Parietal lobe (tissue), 1 donor: ENCODE data around the gene ETHE1. TPM values are rescaled to one million over a fixed set of nuclear protein-coding genes. Genes with fewer than 3 reads are reported as not detected.

Experiments used
- total RNA-seq: library from RNA; depleted of rRNA; stranded (reverse); fragments of >200 nt; gene quantifications from one replicate; pipeline ENCODE4 v1.2.3, GENCODE V29; 2014

Gene ETHE1, protein sequence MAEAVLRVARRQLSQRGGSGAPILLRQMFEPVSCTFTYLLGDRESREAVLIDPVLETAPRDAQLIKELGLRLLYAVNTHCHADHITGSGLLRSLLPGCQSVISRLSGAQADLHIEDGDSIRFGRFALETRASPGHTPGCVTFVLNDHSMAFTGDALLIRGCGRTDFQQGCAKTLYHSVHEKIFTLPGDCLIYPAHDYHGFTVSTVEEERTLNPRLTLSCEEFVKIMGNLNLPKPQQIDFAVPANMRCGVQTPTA
- 19.4 TPM for total RNA-seq

GRCh38 chr19:43526884-43527859 lies at the start of gene ETHE1:
Gene ETHE1 (minus strand): TSS chr19:43527201. CDS start chr19:43527177, 24 bp downstream.

GRCh38 chr19:43575156-43575950 lies 48.4 kb upstream of the ETHE1 start, which contains the start of the genes PINLYP and XRCC1:
Gene PINLYP (plus strand): TSS chr19:43575801. CDS start chr19:43577192, 1,391 bp downstream.
Gene XRCC1 (minus strand): TSS chr19:43575527. CDS start chr19:43575458, 69 bp downstream.

GRCh38 chr19:43532962-43533545 lies 6.1 kb upstream of the ETHE1 start, which contains the start of gene ZNF575:
Gene ZNF575 (plus strand): TSS chr19:43533188. CDS start chr19:43534423, 1,235 bp downstream.

DNA sequence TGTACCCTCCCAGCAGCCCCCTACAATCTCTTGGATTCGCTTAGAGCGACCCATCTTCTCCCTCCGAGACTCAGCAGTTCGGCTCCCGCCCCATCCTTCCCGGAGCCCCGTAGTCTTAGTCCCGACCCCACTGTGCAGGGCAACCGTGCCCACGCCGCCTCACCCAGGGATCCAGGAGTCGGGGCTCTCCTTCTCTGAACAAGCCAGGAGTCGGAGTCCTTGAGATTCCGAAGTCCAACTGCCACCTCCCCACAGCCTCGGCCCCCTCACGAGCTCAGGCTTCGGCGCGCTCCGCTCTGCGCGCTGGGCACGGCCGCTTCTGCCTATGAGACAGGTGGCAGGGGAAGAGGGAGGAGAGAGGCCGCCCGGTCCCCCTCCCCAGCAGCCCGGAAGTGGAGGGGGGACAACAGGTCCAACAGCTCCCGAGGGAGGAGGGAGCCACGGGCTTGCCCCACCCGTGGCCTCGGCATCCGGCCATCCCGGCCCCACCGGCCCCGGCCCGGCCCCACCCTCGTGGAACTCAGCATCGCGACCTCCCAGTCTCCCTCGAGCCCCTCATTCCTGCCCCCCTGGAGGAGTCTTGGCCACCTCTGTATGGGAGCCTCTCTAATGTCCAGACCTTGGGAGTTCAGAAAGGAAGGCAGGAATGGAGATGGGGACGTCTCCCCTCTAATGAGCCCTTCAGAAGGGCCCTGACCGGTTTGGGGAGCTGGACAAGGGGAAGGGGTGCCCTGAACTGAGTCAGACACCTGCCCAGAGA lies 22.4 kb downstream of the ETHE1 start, which contains the start of gene PHLDB3:
Gene PHLDB3, minus strand, starts transcription at position 321 of the 760 bp plus-strand sequence. CDS start 628 bp downstream, outside the sequence.

DNA sequence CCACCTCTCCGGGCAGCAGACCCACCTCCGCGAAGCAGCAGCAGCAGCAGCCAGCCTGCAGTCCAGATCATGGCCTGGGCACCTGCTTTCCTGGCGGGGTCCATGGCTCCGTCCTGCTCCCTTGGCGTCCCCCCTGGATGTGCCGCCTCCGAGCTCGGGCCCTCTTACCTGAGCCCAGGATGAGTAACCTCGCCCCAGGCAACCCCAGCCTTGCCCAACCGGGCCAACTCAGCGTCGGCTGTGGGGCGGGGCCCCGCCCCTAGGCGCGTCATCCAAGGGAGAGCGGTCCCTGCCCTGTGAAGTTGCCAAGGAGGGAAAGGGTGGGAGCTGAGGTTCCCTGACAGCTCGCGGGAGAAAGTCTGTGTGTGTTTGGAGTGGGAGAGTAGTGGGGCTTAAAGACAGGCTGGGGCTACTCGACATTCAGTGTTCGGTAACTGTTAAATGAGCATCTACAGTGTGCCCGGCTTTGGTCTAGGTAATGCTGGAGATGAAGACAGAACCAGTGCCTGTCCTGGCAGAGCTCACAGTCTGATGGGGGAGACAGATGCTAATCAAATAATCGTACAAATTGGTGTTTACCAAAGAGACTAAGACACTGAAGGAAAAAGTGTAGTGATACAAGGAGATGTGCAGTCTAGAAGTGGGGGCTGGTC lies 61.4 kb downstream of the ETHE1 start, which contains the start of gene LYPD3:
Gene LYPD3, minus strand, starts transcription at position 141 of the 653 bp plus-strand sequence. Its CDS starts 37 bp downstream, at position 104.

Other genes starting within 250 kb of the ETHE1 start
- gene CD177, start 173.5 kb downstream of the ETHE1 start, total RNA-seq = 0.31 TPM
- not detected for gene TEX101, start 112.3 kb downstream of the ETHE1 start, total RNA-seq
- not detected for gene LYPD3, start 61.6 kb downstream of the ETHE1 start, total RNA-seq
- gene PHLDB3, start 22.5 kb downstream of the ETHE1 start, total RNA-seq = 3.4 TPM
- 0.94 TPM for gene ZNF575, start 6.0 kb upstream of the ETHE1 start, total RNA-seq
- 17.8 TPM for gene XRCC1, start 48.3 kb upstream of the ETHE1 start, total RNA-seq
- gene PINLYP, start 48.6 kb upstream of the ETHE1 start, total RNA-seq = 14.4 TPM
- 94.8 TPM for gene IRGQ, start 68.9 kb upstream of the ETHE1 start, total RNA-seq
- gene ZNF576, start 69.4 kb upstream of the ETHE1 start, total RNA-seq = 9.7 TPM
- not detected for gene SRRM5, start 84.9 kb upstream of the ETHE1 start, total RNA-seq
- 132 TPM for gene ZNF428, start 92.4 kb upstream of the ETHE1 start, total RNA-seq
- gene CADM4, start 112.6 kb upstream of the ETHE1 start, total RNA-seq = 89.8 TPM
- 4.7 TPM for gene PLAUR, start 143.0 kb upstream of the ETHE1 start, total RNA-seq
- gene IRGC, start 188.9 kb upstream of the ETHE1 start, total RNA-seq = not detected
- 18.5 TPM for gene SMG9, start 227.8 kb upstream of the ETHE1 start, total RNA-seq